GM18909 (cell line): ENCODE data around the gene SLC4A2.

ENCODE experiments used
- ATAC-seq: cut with Tn5 transposase; IDR thresholded peaks from one replicate; pipeline ENCODE4 v1.9.1; 2021; ENCODE audit warnings: mild to moderate bottlenecking; ENCODE audit not compliant: unreplicated experiment, poor library complexity

The SLC4A2 gene

DNA sequence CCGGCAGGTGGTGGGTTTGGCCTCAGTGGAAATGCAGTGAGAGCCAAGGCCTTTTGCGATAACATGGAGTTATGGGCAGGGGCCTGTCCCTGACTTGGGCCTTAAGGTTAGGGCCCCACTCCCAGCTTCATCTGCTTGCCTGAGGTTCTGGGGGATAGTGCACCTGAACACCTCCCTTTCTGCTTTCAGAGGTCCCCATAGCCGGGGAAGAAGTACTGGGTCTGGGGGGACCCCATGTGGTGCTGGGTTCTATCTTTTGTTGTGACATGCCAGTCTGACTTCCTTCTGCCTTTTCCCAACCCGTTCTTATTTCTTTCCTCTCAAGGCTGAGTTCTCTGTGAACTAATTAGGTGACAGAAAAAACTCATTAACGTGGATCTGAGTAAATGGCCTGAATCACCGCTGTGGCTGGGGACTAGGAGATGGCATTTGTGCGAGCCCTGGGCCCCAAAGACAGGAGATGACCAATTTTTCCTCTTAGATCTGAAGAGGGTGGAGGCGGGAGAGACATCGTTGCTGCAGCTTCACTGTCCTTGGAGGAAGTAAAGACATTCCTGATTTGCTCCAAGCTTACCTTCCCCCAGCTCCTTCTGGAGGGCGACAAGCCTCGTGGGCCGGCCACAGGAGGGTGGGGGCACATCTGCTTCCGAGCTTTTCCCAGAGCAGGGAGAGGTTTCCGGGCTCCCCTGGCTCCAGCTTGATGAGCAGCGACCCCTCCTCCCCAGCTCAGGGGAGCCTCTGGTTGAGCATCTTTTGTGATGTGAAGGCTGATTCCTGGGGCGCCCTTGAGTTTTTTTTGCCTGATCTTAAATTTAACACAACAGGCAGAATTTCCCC lies 28.8 kb downstream of the SLC4A2 start:
- ATAC-seq, result no peak

DNA sequence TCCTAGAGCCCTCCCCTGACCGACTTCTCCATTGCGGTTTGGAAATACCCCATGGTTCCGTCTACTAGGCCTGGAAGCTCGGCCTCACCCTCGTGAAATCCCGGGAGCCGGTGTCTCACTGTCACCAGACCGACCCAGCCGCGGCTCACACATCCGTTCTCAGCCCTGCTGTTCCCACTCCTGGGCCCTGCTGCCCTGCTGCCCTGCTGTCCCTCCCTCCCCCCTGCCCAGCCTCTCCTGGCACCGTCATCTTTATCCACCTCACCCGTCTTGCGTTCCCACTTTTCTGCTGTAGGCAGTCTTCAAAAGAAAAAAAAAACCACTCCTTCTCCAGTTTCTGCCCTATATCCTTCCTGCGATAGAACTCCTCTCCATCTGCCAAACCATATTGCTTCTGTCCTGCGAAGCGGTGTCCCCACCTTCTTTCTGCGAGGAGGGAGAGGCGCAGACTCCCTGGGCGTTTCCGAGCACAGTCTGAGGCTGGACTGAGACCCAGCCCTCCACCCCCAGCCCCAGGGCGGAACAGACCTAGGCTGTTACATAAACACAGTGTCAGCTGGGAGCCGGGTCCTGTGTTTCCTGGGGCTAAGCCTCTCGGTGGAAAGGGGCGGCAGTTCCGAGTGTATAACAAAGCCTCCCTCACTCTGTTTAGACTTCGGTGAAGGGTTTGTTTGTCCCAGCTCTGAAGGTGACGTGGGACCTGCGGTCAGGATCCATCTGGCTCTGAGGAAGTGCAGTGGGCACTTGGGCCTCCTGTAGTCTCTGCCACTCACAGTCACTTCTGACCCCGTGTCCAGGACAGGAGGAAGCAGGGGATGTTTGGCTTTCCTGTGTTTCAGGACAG lies 29.7 kb downstream of the SLC4A2 start:
- no peak for ATAC-seq

- ATAC-seq, result no peak
Observed at GRCh38 chr7:151089893-151090730, 30.7 kb downstream of the SLC4A2 start.

- ATAC-seq, result no peak
Observed at GRCh38 chr7:151091003-151091402, 31.6 kb downstream of the SLC4A2 start.

GRCh38 chr7:151091431-151091830 lies 32.0 kb downstream of the SLC4A2 start:
- no peak for ATAC-seq

DNA sequence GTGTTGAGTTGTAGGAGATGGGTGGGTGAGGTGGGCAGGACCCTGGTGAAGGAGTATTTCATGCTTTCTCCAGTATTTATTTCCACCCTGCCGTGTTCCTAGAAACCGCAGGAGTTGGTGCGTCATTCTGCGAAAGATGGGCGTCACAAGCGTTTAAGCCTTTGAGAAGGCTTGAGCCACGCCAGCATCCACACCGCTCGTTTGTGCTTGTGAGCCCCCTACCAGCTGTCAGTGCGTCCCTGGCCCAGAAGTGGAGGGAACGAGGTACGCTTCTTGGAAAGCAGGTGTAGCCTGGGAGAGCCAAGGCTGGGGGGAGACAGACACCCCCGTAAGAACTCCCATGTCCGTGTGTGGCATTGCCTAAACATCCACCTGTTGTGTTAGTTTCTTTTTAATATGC lies 32.6 kb downstream of the SLC4A2 start:
- ATAC-seq, result no peak

- ATAC-seq, result no peak
Observed at GRCh38 chr7:151093748-151094147, 34.4 kb downstream of the SLC4A2 start.

GRCh38 chr7:151094675-151095074 lies 35.3 kb downstream of the SLC4A2 start:
- no peak for ATAC-seq

- no peak for ATAC-seq
Observed at GRCh38 chr7:151095123-151095797, 35.9 kb downstream of the SLC4A2 start.

- no peak for ATAC-seq
Observed at GRCh38 chr7:151095828-151096475, 36.6 kb downstream of the SLC4A2 start.

DNA sequence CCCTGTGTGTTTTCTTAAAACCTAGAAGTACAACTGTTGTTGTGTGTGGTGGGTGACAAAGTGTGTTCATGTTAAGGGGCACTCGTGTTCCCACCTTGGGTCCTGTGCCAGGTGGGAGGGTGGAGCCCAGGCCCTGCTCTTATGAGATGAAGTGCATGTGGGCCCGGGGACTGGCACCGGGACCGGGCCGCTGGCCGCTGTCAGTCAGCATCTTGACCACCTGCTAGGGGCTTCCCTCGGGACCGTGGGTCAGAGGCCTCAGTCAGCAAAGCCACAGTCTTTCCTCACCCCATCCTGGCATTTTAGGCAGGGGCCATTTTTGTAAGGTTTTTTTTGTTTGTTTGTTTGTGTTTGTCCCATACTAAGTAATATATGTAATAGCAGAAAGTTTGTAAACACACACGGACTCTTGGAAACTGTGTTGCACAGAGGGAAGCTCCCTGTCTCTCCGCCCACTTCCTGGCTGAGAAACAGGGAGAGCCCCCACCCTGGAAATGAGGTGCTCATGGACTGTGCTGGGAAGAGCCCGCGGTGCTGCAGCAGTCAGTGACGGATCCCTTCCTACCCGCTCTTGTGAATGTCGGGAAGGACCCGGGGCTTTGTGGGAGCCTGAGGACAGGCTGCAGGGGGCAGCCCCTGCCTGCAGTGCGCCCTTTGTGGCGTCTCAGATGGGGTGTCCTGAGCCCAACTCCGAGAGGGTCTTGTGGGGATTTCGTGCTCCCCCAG lies 40.3 kb downstream of the SLC4A2 start:
- ATAC-seq, result no peak

DNA sequence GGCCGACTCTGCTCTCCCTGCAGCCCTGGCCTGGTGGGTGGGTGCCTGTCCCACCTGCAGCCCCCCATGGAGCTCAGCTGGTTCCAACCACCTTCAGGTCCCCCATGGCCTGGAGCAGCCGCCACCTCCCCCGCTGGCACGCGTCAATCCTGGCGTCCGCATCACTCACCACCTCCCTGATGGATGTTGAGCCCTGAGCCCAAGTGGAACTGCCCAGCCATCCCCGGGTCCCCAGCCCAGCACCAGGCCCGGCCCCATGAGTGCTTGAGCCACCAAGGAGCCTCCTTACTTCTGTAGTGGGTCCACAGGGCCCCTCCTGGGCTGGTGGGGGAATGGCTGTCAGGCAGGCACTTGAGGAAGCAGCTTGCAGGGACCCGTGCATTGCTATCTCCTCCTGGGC lies 41.5 kb downstream of the SLC4A2 start:
- no peak for ATAC-seq

DNA sequence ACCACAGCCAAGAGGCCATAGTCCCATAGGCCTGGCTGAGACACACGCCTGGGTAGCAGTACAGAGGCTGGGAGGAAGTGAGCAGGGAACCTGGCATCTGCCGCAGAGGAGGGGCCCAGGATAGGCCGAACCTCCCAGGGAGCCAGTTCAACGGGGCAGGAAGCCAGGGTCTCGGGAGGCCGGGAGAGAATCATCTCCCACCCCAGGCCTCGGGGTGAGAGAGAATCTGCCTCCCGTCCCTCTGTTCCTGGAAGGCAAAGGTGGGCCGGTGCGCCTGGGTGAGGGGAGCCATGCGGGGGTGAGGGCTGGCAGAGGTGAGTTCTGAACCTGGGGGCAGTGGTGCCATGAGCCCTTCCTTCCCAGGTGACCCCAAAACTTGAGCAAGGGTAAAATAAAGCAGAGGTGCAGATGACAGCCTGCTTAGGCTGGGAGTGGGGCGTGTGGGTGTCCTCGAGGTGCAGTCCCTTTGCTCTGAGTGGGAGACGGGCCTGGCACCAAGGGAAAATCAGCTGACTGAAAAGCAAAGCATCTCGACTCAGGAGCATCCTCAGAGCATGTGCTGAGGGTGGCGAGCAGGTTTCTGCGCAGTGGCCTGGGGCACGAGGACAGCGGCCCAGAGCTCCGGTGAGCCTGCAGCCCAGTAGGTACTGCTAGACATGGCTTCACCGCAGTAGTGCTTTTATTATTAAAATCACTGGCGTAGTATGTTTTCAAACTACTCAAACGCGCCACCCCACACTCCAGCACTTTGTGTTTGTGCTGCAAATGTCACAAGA lies 42.4 kb downstream of the SLC4A2 start:
- no peak for ATAC-seq

GRCh38 chr7:151102991-151103390 lies 43.6 kb downstream of the SLC4A2 start:
- ATAC-seq, result no peak

- no peak for ATAC-seq
Observed at GRCh38 chr7:151103973-151104372, 44.6 kb downstream of the SLC4A2 start.

- no peak for ATAC-seq
Observed at GRCh38 chr7:151104411-151105235, 45.2 kb downstream of the SLC4A2 start.

DNA sequence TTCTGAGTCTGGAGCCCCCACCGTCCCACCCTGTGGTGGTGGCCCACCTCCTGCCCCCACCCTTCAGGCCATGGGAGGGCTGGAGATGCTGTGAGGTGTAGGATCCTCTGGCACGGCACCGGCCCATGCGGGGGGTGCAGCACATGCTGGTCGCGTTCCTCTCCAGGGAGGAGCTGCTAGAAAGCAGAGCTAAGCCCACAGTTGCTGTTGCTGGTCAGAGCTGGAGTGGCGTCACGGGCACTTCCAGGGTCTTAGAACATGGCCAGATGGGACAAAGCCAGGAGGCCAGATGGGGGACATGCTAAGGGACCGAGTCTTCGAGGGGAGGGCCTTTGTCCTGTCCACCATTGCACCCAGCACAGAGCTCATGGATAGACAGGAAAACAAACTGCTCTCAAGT lies 48.5 kb downstream of the SLC4A2 start:
- no peak for ATAC-seq
